NCI-H1092 (cell line): ENCODE data around the gene ST14.
"Not testable (repeated sequence)": the region's sequence is repeated elsewhere in the genome, so short reads cannot be mapped to it uniquely, and the experiment has no call there.

ENCODE experiments used
- DNase-seq: peaks from one replicate; lab custom pipeline; 2025; lab: John Stamatoyannopoulos, UW

Gene ST14

GRCh38 chr11:130209128-130209932, 49.7 kb downstream of the ST14 start:
- DNase-seq, result no peak

- DNase-seq, result no peak
Observed at GRCh38 chr11:130209954-130210854, 50.6 kb downstream of the ST14 start.

- DNase-seq, result no peak
Observed at GRCh38 chr11:130211144-130211543, 51.6 kb downstream of the ST14 start.

GRCh38 chr11:130211781-130212401, 52.3 kb downstream of the ST14 start:
- no peak for DNase-seq

- DNase-seq, result no peak
Observed at GRCh38 chr11:130212431-130212961, 52.9 kb downstream of the ST14 start.

- peak; percentile 41 for DNase-seq
Observed at GRCh38 chr11:130213143-130213978, 53.8 kb downstream of the ST14 start.

GRCh38 chr11:130213979-130214281, 54.3 kb downstream of the ST14 start:
- DNase-seq, result no peak

- no peak for DNase-seq
Observed at GRCh38 chr11:130214861-130215530, 55.4 kb downstream of the ST14 start.

GRCh38 chr11:130215531-130216220, 56.1 kb downstream of the ST14 start:
- DNase-seq, result no peak

GRCh38 chr11:130216221-130216550, 56.6 kb downstream of the ST14 start:
- DNase-seq, result no peak

GRCh38 chr11:130216591-130217132, 57.1 kb downstream of the ST14 start:
- no peak for DNase-seq

- no peak for DNase-seq
Observed at GRCh38 chr11:130217133-130218031, 57.8 kb downstream of the ST14 start.

GRCh38 chr11:130218501-130219070, 59.0 kb downstream of the ST14 start:
- no peak for DNase-seq

GRCh38 chr11:130219148-130219547, 59.6 kb downstream of the ST14 start:
- DNase-seq, result no peak

GRCh38 chr11:130220311-130221035, 60.9 kb downstream of the ST14 start:
- DNase-seq, result no peak

- no peak for DNase-seq
Observed at GRCh38 chr11:130223291-130223971, 63.8 kb downstream of the ST14 start.

GRCh38 chr11:130227373-130227772, 67.8 kb downstream of the ST14 start:
- no peak for DNase-seq

GRCh38 chr11:130233486-130233885, 73.9 kb downstream of the ST14 start:
- not testable (repeated sequence) for DNase-seq
